ENCODE measurements around the gene NEK1. TPM values are rescaled to one million over a fixed set of nuclear protein-coding genes. Genes with fewer than 3 reads are reported as not detected.

The NEK1 gene
- total RNA-seq, 2 donors from 2014 or later, result 8.0 to 24.0 TPM

GRCh38 chr4:169658975-169659715 is 46.8 kb upstream of the NEK1 start:
- ATAC-seq (ENCODE audit: insufficient number of reproducible peaks, low FRiP score, low read depth) (no peak), DNase-seq (ENCODE audit: low spot score) (no peak)
- H3K4me1 ChIP-seq (ENCODE audit: control insufficient read depth in 1 of 2, low read depth in 2 of 2), result peaks cover 5 to 17% of the 10 kb centered on the region in 2 donors
- H3K36me3 ChIP-seq, result no peaks in the 10 kb centered on the region
- TF ChIP-seq CTCF (IDR thresholded peaks at IDR 0.05), result no peak
- no peaks in the 10 kb centered on the region for H3K27me3 ChIP-seq (replicated peaks; ENCODE audit: insufficient read depth)
- H3K9me3 ChIP-seq, result no peaks in the 10 kb centered on the region
- H3K27ac ChIP-seq, result peak overlapping the region; percentile 16 to 80
- peak overlapping the region; percentile 84 for H3K4me3 ChIP-seq

DNA sequence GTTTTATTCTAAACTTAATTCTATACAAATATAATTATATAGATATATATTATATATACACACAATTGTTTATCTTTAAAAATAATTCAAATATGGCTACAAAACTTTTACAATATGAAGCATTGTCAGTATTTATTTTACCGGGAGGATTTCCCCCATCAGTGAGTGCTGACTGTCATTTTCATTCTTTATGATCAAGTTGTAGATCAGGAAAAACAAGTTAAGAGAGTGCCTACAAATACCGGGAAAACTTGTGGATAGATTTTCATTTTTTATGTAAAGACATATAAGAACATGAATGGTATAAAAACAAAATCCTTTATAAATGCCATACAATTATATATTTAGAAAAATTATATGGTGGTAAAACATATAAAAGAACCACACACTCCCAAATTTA is 45.8 kb upstream of the NEK1 start:
- Histone ChIP-seq H3K27ac (no peak overlapping the region), H3K27me3 (replicated peaks; ENCODE audit: insufficient read depth) (no peaks in the 10 kb centered on the region), H3K9me3 (no peaks in the 10 kb centered on the region), H3K36me3 (no peaks in the 10 kb centered on the region), H3K4me3 (no peak overlapping the region), H3K4me1 (ENCODE audit: control insufficient read depth in 1 of 2, low read depth in 2 of 2) (peaks cover 5 to 8% of the 10 kb centered on the region in 2 donors)
- ATAC-seq (ENCODE audit: insufficient number of reproducible peaks, low FRiP score, low read depth), result no peak
- no peak for TF ChIP-seq CTCF (IDR thresholded peaks at IDR 0.05)
- DNase-seq (ENCODE audit: low spot score), result no peak

- no peak for DNase-seq (ENCODE audit: low spot score)
- Histone ChIP-seq H3K4me3 (no peak overlapping the region), H3K36me3 (no peaks in the 10 kb centered on the region), H3K27ac (no peak overlapping the region), H3K27me3 (replicated peaks; ENCODE audit: insufficient read depth) (no peaks in the 10 kb centered on the region), H3K4me1 (ENCODE audit: control insufficient read depth in 1 of 2, low read depth in 2 of 2) (peaks cover 5 to 8% of the 10 kb centered on the region in 2 donors), H3K9me3 (no peaks in the 10 kb centered on the region)
- no peak for ATAC-seq (ENCODE audit: insufficient number of reproducible peaks, low FRiP score, low read depth)
- no peak for TF ChIP-seq CTCF (IDR thresholded peaks at IDR 0.05)
Observed at GRCh38 chr4:169657470-169658107, 45.2 kb upstream of the NEK1 start.

- Histone ChIP-seq H3K4me3 (no peak overlapping the region), H3K27ac (no peak overlapping the region), H3K4me1 (ENCODE audit: control insufficient read depth in 1 of 2, low read depth in 2 of 2) (peaks cover 3 to 9% of the 10 kb centered on the region in 2 donors), H3K27me3 (replicated peaks; ENCODE audit: insufficient read depth) (no peaks in the 10 kb centered on the region), H3K36me3 (no peaks in the 10 kb centered on the region), H3K9me3 (no peaks in the 10 kb centered on the region)
- no peak for DNase-seq (ENCODE audit: low spot score)
- no peak for ATAC-seq (ENCODE audit: insufficient number of reproducible peaks, low FRiP score, low read depth)
- no peak for TF ChIP-seq CTCF (IDR thresholded peaks at IDR 0.05)
Observed at GRCh38 chr4:169655401-169655800, 43.0 kb upstream of the NEK1 start.

DNA sequence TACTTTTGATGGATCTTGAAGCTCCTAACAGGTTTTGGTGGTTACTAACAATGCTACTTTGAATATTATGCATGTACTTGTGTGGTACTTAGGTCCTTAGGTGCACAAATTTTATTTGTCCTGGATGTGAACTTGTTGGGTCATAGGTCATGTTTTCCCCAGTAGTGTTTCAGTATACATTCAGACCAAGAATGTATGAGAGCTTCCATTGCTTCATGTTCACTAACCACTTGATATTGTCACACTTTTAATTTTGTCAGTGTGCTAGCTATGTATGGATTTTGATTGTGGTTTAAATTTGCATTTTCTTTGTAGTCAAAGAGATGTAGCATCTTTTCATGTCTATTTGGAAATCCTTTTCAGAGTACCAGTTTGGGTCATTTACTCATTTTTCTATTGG is 40.2 kb upstream of the NEK1 start:
- Histone ChIP-seq H3K27me3 (replicated peaks; ENCODE audit: insufficient read depth) (no peaks in the 10 kb centered on the region), H3K9me3 (no peaks in the 10 kb centered on the region), H3K36me3 (no peaks in the 10 kb centered on the region), H3K4me3 (no peak overlapping the region), H3K4me1 (ENCODE audit: control insufficient read depth in 1 of 2, low read depth in 2 of 2) (peaks cover 0 to 11% of the 10 kb centered on the region in 2 donors), H3K27ac (no peak overlapping the region)
- TF ChIP-seq CTCF (IDR thresholded peaks at IDR 0.05), result no peak
- ATAC-seq (ENCODE audit: insufficient number of reproducible peaks, low FRiP score, low read depth) (no peak), DNase-seq (ENCODE audit: low spot score) (no peak)
